ENCODE results near the gene ARHGEF11.

The ARHGEF11 gene

DNA sequence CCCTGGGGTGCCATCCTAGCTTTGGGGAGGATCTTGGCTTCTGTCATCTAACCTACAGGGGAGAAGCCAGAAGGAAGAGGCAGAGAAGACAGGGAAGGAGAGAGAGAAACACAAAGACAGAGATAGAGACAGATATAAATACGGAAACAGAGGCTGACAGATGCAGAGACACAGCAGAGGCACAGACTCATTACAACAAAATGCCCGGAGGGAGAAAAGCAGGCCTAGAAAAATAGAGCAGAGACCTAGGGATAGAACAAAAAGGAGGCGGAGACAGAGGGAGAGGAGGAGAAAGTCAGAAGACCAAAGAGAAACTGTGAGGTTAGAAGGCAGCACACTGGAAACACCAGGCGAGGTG, 150.1 kb downstream of the ARHGEF11 start:
- TF ChIP-seq ZFX (IDR thresholded peaks at IDR 0.05), result no peak
- TF ChIP-seq, protein P1, sequence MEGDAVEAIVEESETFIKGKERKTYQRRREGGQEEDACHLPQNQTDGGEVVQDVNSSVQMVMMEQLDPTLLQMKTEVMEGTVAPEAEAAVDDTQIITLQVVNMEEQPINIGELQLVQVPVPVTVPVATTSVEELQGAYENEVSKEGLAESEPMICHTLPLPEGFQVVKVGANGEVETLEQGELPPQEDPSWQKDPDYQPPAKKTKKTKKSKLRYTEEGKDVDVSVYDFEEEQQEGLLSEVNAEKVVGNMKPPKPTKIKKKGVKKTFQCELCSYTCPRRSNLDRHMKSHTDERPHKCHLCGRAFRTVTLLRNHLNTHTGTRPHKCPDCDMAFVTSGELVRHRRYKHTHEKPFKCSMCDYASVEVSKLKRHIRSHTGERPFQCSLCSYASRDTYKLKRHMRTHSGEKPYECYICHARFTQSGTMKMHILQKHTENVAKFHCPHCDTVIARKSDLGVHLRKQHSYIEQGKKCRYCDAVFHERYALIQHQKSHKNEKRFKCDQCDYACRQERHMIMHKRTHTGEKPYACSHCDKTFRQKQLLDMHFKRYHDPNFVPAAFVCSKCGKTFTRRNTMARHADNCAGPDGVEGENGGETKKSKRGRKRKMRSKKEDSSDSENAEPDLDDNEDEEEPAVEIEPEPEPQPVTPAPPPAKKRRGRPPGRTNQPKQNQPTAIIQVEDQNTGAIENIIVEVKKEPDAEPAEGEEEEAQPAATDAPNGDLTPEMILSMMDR (conservative IDR thresholded peaks at IDR 0.05), result no peak
- H3K27ac ChIP-seq, result no peak overlapping the region

- TF ChIP-seq ZFX (IDR thresholded peaks at IDR 0.05), result no peak
- TF ChIP-seq, protein P1 (conservative IDR thresholded peaks at IDR 0.05), result no peak
- H3K27ac ChIP-seq, result no peak overlapping the region
These were observed 150.7 kb downstream of the ARHGEF11 start for GRCh38 chr1:156894711-156895454.

DNA sequence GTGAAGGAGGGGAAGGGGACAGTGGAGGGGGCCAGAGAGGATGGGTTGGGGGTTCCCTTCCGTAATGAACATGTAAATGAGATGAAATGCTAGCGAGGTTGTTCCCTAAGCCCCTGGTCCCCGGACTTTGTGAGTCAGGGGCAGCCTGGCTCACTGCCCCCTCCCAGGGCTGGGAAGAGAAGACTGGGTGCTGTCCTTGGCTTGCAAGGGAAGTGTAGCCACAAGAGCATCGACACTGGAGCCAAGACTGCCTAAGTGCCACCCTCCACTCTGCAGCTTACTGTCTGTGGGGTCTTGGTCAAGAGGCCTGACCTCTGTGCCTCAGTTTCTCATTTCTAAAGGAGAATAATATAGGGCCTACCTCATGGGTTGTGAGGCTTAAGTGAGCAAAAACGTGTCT, 151.5 kb downstream of the ARHGEF11 start:
- TF ChIP-seq ZFX (IDR thresholded peaks at IDR 0.05), result no peak
- TF ChIP-seq, protein P1 (conservative IDR thresholded peaks at IDR 0.05), result no peak
- H3K27ac ChIP-seq, result no peak overlapping the region

GRCh38 chr1:156893048-156893953, 152.2 kb downstream of the ARHGEF11 start, which contains the start of gene PEAR1:
Gene PEAR1, plus strand, starts transcription at chr1:156893718. Its CDS starts 10,209 bp downstream, at chr1:156903927.
- H3K27ac ChIP-seq, result no peak within 1 kb of the TSS
- no peak for TF ChIP-seq ZFX (IDR thresholded peaks at IDR 0.05)
- TF ChIP-seq, protein P1 (conservative IDR thresholded peaks at IDR 0.05), result no peak

GRCh38 chr1:156892190-156893047, 153.1 kb downstream of the ARHGEF11 start:
- TF ChIP-seq ZFX (IDR thresholded peaks at IDR 0.05), result no peak
- TF ChIP-seq, protein P1 (conservative IDR thresholded peaks at IDR 0.05), result peak; percentile 90
- H3K27ac ChIP-seq, result no peak overlapping the region

- H3K27ac ChIP-seq, result no peak overlapping the region
- TF ChIP-seq ZFX (IDR thresholded peaks at IDR 0.05), result no peak
- TF ChIP-seq, protein P1 (conservative IDR thresholded peaks at IDR 0.05), result peak; percentile 93
These were observed 155.6 kb downstream of the ARHGEF11 start for GRCh38 chr1:156889802-156890580.
